ENCODE results near the gene PARP12.

DNA sequence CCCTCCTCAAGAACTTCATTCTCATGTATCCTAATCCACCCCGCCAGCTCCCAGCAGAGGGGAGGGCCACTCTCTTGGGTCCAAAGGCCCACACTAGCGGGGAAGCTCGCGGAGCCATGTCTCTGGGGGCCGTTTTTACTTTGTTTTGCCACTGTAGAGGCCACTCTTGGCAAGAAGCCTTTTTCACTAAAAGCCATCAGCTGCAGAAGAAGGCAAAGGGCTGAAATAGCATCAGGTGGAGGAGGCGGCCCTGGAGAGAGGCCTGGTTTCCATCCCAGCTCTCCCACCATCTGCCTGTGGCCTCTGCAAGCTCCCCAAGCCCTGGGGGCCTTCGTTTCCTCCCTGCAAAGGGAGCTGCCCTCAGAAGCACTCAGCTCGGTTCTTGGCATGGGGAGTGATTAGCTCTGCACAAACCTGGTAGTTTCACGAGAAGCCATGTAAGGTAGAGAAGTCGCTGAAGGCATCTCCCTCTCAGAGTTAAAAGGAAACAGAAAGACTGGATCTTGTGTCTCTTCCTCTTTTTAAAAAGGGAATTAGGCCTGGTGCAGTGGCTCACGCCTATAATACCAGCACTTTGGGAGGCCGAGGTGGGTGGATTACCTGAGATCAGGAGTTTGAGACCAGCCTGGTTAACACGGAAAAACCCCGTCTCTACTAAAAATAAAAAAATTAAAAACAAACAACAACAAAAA, 70.3 kb downstream of the PARP12 start:
- TF ChIP-seq, protein P1, sequence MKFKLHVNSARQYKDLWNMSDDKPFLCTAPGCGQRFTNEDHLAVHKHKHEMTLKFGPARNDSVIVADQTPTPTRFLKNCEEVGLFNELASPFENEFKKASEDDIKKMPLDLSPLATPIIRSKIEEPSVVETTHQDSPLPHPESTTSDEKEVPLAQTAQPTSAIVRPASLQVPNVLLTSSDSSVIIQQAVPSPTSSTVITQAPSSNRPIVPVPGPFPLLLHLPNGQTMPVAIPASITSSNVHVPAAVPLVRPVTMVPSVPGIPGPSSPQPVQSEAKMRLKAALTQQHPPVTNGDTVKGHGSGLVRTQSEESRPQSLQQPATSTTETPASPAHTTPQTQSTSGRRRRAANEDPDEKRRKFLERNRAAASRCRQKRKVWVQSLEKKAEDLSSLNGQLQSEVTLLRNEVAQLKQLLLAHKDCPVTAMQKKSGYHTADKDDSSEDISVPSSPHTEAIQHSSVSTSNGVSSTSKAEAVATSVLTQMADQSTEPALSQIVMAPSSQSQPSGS (IDR thresholded peaks at IDR 0.05; ENCODE audit: low read length), result no peak
- TF ChIP-seq SUZ12 (IDR thresholded peaks at IDR 0.05; ENCODE audit: unreplicated experiment) (no peak), NR2F1 (conservative IDR thresholded peaks at IDR 0.05) (no peak), NFYA (IDR thresholded peaks at IDR 0.05; ENCODE audit: borderline replicate concordance, low read depth, low read length) (no peak), REST (IDR thresholded peaks at IDR 0.05; ENCODE audit: low read depth, low read length) (no peak), SRF (IDR thresholded peaks at IDR 0.05; ENCODE audit: low read depth in 2 of 2, low read length in 2 of 2) (no peak), CREM (IDR thresholded peaks at IDR 0.05; ENCODE audit: low read depth) (no peak), MXI1 (IDR thresholded peaks at IDR 0.05; ENCODE audit: low read depth, low read length) (no peak), GABPA (IDR thresholded peaks at IDR 0.05; ENCODE audit: low read depth) (no peak), JUND (IDR thresholded peaks at IDR 0.05; ENCODE audit: low read depth, low read length) (no peak), POLR2A (IDR thresholded peaks at IDR 0.05; ENCODE audit: low read depth, low read length) (no peak)
- TF ChIP-seq, protein P2, sequence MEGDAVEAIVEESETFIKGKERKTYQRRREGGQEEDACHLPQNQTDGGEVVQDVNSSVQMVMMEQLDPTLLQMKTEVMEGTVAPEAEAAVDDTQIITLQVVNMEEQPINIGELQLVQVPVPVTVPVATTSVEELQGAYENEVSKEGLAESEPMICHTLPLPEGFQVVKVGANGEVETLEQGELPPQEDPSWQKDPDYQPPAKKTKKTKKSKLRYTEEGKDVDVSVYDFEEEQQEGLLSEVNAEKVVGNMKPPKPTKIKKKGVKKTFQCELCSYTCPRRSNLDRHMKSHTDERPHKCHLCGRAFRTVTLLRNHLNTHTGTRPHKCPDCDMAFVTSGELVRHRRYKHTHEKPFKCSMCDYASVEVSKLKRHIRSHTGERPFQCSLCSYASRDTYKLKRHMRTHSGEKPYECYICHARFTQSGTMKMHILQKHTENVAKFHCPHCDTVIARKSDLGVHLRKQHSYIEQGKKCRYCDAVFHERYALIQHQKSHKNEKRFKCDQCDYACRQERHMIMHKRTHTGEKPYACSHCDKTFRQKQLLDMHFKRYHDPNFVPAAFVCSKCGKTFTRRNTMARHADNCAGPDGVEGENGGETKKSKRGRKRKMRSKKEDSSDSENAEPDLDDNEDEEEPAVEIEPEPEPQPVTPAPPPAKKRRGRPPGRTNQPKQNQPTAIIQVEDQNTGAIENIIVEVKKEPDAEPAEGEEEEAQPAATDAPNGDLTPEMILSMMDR (IDR thresholded peaks at IDR 0.05 in 2 of 3, conservative IDR thresholded peaks at IDR 0.05 in 1 of 3; ENCODE audit: control insufficient read depth in 2 of 3, extremely low read depth in 1 of 3, insufficient read depth in 1 of 3, low read depth in 3 of 3, low read length in 3 of 3), result no peak
